HG03571 (cell line): ENCODE data around the gene TGFBR3L.
"Not testable (repeated sequence)": the region's sequence is repeated elsewhere in the genome, so short reads cannot be mapped to it uniquely, and the experiment has no call there.

Source experiments
- ATAC-seq: cut with Tn5 transposase; IDR thresholded peaks from one replicate; pipeline ENCODE4 v1.9.1; 2021; ENCODE audit not compliant: unreplicated experiment

The TGFBR3L gene

GRCh38 chr19:7916103-7916954 lies 1.7 kb downstream of the TGFBR3L start:
- no peak for ATAC-seq

GRCh38 chr19:7916955-7917266 lies 2.3 kb downstream of the TGFBR3L start:
- no peak for ATAC-seq

- ATAC-seq: no peak
Observed at GRCh38 chr19:7917267-7918061, 2.8 kb downstream of the TGFBR3L start.

- not testable (repeated sequence) for ATAC-seq
Observed at GRCh38 chr19:7918062-7918614, 3.5 kb downstream of the TGFBR3L start.

DNA sequence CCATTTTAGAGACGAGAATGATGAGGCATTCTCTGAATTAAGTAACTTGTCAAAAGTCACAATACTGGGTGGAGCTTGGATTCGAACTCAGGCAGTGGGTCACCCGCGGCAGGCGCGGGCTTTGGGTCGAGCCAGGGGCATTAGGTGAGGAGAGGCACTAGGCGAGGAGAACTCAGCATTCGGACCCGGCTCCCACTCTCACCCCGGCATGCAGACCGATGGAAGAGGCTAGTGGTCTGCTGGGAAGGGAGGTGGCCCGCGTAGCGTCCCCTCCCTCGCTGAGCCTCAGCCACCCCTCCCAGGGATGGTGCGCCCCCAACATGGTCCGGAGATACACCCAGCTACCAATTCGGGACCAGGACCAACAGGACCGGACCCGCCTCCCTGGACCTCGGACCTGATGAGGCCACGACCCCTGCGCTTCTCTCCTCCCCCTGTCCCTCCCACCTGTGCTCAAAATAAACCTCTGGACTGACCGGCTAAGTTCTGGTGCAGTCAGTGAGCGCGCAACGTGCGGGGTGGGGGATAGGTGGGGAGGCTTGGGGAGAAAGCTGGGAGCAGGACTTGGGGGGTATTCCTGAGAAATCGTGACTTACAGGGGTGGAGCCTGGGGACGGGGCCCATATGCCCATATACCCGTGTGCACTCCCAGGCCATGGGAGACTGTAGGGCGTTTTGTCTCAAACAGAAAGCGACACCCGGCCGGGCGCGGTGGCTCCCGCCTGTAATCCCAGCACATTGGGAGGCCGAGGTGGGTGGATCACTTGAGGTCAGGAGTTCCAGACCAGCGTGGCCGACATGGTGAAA lies 4.2 kb downstream of the TGFBR3L start:
- no peak for ATAC-seq

DNA sequence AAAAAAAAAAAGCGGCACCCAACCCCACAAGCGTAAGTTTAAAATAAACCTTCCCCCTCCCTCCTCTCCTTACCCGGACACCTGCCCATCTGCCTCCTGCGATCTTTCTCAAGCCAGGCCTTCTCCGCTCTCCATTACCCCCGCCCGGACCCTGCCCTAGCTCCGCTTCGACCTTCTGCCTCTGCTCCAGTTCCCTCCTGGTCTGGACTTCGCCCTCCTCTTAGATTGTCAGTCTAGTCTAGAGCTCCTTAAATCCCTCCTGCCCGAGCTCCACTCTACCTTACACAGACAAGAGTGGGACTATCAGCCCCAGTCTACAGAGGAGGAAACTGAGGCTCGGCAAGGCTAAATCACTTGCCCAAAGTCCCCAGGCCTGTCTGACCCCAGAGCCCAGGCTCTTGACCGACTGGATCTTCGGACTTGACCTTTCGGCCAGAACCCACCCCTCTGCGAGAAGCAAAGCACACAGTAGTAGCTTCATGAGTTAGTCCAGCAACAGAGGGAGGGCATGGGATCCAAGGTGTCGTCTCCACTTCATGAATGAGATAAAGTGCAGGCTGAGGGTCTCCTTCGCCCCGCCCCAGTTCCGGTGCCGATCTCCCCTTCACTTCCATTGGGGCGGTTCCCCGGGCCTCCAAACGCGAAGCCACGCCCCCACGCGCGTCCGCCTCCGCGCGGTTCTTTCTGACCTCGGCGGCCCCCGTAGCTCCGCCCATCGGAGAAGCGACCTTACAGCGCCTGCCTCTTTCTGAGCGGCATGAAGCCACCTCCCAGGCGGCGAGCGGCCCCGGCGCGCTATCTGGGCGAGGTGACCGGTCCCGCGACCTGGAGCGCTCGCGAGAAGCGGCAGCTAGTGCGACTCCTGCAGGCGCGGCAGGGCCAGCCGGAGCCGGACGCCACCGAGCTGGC lies 5.2 kb downstream of the TGFBR3L start, which contains the start of gene SNAPC2:
TSS of gene SNAPC2 (plus strand) at position 729 of the 909 bp plus-strand sequence. CDS start at position 758, 29 bp downstream.
- ATAC-seq: peak; percentile 42

DNA sequence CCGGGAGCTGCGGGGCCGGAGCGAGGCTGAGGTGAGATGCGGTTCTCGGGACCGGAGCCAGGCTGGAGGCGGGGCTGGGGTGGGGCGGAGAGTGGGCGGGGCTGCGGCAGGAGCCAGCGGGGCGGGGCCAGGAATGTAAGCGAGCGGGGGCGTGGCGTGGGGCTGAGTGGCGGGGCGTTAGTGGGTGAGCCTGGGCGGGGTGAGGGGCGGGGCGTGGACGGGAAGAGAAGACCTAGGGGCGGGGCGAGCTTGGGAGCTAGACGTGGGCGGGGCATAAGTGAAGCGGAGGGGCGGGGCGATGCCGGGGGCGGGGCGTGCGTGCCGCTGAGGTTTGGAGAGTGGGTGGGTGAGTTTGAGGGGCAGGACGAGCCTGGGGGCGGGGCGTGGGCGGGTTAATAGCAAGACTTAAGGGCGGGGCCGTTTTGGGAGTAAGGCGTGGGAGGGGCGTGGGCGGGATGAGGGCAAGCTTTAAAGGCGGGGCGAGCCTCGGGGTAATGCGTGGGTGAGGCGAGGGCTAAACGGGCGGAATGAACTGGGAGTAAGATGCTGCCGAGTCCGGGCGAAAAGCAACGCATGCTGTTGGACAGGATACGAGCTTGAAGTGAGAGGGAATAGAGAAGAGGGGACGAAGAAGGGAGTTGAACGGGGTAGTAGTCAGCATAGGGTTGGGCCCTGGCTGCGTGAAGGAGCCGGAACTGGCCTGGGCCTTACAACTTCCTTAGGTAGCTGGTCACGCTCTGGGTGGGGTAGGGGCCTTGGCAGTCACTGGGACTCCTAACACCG lies 6.1 kb downstream of the TGFBR3L start:
- ATAC-seq: peak; percentile 30

- ATAC-seq: no peak
Observed at GRCh38 chr19:7921302-7921966, 6.8 kb downstream of the TGFBR3L start.

DNA sequence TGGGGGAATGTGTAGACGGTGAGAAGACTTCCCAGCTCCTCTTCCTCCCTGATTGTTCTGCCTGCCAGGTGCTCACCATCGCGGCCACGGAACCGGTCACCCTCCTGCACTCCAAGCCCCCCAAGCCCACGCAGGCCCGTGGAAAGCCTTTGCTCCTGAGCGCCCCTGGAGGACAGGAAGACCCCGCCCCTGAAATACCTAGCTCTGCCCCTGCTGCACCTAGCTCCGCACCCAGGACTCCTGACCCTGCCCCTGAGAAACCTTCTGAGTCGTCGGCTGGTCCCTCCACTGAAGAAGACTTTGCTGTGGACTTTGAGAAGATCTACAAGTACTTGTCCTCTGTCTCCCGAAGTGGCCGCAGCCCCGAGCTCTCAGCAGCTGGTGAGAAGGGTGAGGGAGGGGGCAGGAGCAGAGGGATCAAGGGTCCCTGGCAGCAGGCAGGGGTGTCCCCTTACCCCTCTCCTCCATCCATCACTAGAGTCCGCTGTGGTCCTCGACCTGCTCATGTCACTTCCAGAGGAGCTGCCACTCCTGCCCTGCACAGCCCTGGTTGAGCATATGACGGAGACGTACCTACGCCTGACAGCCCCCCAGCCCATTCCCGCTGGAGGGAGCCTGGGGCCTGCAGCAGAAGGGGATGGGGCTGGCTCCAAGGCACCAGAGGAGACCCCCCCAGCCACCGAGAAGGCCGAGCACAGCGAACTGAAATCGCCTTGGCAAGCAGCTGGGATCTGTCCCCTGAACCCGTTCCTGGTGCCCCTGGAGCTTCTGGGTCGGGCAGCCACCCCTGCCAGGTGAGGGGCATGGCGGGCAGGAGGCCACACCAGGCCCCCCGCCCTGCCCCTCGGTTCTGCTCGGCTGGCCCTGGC lies 7.6 kb downstream of the TGFBR3L start:
- no peak for ATAC-seq

- ATAC-seq: no peak
Observed at GRCh38 chr19:7922836-7923195, 8.2 kb downstream of the TGFBR3L start.

GRCh38 chr19:7923295-7924191 lies 8.9 kb downstream of the TGFBR3L start:
- no peak for ATAC-seq

- no peak for ATAC-seq
Observed at GRCh38 chr19:7924241-7924640, 9.6 kb downstream of the TGFBR3L start.

DNA sequence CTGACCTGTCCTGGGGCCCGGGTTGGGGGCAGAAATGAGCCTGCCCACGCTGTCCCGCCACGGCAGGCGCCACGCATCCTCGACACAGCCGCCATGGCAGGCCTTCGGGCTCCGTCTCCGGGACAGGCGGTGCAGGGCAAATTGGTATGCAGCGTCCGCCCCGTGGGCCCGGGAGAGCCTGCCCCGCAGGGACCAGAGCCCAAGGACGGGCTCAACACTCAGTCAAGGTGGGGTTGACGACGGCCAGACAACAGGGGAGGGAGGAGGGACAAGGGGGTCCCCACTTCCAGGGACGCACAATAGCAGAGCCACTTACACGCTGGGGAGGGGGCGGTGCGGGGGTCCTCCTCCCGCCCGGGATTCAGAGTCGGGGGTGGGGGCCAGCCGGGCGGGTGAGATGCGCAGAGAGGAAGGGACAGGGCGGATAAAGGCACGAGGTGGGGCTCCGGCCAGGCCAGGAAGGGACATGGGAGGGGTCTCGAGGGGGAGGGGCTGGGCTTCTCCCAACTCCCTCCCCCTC lies 10.1 kb downstream of the TGFBR3L start:
- ATAC-seq: no peak

DNA sequence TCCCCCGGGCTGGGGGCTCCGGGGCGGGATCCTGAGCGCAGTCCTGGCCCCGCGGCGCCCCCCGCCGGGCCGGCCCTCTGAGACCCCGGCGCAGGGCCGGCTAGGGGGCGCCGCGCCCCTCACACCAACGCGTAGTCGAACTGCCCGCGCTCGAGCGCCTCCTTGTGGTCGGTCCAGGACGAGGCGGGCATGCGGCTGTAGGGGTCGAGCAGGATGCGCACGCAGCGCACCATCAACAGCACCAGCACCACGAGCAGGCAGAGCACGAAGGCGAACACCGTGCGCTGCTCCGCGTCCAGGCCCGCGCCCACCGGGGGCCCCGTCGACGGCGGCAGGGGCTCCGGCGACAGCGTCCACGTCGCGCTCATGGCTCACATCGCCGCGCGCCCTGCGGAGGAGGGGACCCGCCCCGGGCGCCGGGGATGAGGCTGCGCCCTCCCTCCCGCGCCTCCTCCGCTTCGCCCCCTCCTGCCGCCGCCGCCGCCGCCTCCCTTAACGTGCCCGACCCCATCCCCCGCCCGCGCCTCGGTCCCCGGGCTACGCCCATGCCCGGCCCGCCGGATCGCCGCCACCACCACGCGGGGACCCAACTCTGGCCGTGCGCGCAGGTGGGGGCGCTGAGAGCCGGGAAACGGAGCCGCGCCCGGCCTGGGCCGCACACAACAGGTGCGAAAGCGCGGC lies 10.7 kb downstream of the TGFBR3L start:
- ATAC-seq: no peak

DNA sequence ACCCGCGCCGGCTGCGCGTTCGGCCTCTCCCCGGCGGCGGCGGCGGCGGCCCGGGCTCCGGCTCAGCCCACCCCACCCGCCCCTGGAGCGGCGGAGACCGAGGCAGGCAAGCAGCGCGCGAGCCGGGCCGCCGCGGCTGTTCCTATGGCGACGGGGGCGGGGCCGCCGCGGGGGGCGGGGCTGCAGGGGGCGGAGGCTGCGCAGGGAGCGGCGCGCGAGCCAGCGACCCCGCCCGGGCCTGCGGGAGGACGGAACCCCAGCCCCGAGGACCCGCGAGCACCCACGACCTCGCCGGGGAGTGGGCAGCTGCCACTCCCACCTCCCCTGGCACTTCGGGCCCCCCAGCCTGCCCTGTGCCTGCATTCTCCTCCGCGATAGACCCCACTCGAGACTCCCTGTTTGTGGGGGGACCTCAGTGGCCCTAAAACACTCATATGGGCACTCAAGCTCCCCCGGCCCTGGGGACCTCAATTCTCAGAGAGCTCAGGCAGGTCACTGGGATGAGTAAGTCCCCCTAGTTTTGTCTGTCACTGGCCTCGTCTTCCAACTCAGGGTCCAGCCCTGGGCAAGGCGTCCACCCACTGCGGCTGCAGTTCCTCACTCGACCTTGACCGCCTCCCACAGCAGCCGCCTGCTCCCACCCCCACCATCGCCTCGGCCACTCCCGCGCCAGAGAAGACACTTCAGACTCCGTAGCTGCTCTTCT lies 11.5 kb downstream of the TGFBR3L start, which contains the start of gene CTXN1:
TSS of gene CTXN1 (minus strand) at position 115 of the 706 bp plus-strand sequence. CDS start 597 bp downstream, outside the sequence.
- no peak for ATAC-seq
